Parathyroid adenoma (tissue), 2 donors: ENCODE measurements around the gene NHS.

ENCODE experiments used
- H2AFZ ChIP-seq: fragments of 300-600 bp; sonication (generic); one replicate; pipeline ENCODE4 v1.7.0; 2017; ENCODE audit warnings: antibody characterized with exemption, mild to moderate bottlenecking
- H3K27ac ChIP-seq: fragments of 300-600 bp; sonication (generic); one replicate; pipeline ENCODE4 v1.7.0; 2017
- H3K27me3 ChIP-seq: fragments of 300-600 bp; sonication (generic); one replicate; pipeline ENCODE4 v1.7.0; 2017; ENCODE audit warnings: low read length; ENCODE audit not compliant: control insufficient read depth, insufficient read depth
- H3K36me3 ChIP-seq: fragments of 300-600 bp; sonication (generic); one replicate; pipeline ENCODE4 v1.7.0; 2017; ENCODE audit warnings: low read length; ENCODE audit not compliant: control insufficient read depth, insufficient read depth
- H3K4me1 ChIP-seq: fragments of 300-600 bp; sonication (generic); one replicate; pipeline ENCODE4 v1.7.0; 2017; ENCODE audit warnings: control low read depth
- H3K4me2 ChIP-seq: fragments of 300-600 bp; sonication (generic); one replicate; pipeline ENCODE4 v1.7.0; 2017; ENCODE audit warnings: low read length
- H3K4me3 ChIP-seq: fragments of 300-600 bp; sonication (generic); one replicate; pipeline ENCODE4 v1.7.0; 2017; ENCODE audit warnings: low read depth, low read length
- H3K79me2 ChIP-seq: fragments of 300-600 bp; sonication (generic); one replicate; pipeline ENCODE4 v1.7.0; 2017; ENCODE audit warnings: control low read depth
- H3K9ac ChIP-seq: fragments of 300-600 bp; sonication (generic); one replicate; pipeline ENCODE4 v1.7.0; 2017; ENCODE audit warnings: mild to moderate bottlenecking
- H3K9me3 ChIP-seq: fragments of 300-600 bp; sonication (generic); one replicate; pipeline ENCODE4 v1.7.0; 2017; ENCODE audit warnings: low read length; ENCODE audit not compliant: control insufficient read depth
- CTCF ChIP-seq: fragments of 300-600 bp; sonication (generic); IDR thresholded peaks from one replicate; pipeline ENCODE4 v1.7.0; 2017; ENCODE audit warnings: antibody characterized with exemption, mild to moderate bottlenecking
- donor health status: primary hyperparathyroidism.

The NHS gene

GRCh38 chrX:17456526-17456925 is 81.5 kb downstream of the NHS start:
- Histone ChIP-seq H3K27ac (no peak overlapping the region), H3K9me3 (no peaks in the 10 kb centered on the region), H2AFZ (no peak overlapping the region), H3K4me2 (no peak overlapping the region), H3K27me3 (no peaks in the 10 kb centered on the region), H3K36me3 (no peaks in the 10 kb centered on the region), H3K4me3 (no peak overlapping the region), H3K9ac (no peak overlapping the region), H3K79me2 (no peaks in the 10 kb centered on the region), H3K4me1 (no peaks in the 10 kb centered on the region)
- TF ChIP-seq CTCF: no peak

DNA sequence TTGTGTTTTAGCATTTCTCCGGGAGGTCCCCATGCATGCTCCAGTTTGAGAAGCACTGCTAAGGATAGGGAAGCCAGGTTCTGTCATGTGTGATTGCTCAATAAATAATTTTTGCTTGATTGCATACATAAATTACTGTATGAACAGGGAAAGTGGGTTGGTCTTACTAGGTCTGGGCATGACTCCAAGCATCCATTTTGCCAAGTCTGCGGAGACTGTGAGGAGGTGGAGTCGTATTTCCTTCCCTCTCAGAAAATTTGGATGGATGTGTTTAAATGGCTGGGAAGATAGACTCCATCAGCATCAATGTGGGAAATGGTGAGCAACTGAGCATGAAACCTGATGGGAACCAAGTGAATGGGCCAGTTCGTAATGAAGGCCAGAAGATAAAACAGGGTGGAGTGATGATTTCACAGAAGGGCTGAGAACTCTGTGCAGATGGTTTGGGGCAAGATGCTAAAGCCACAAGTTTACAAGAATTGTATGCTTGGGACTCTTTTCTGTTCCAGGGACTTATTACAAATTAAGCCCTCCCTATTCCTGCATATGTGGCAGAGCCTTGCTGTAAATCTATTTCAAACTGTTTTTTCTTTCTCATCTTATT is 84.1 kb downstream of the NHS start:
- no peak overlapping the region for H3K4me3 ChIP-seq
- H3K9me3 ChIP-seq: no peaks in the 10 kb centered on the region
- no peak overlapping the region for H2AFZ ChIP-seq
- no peaks in the 10 kb centered on the region for H3K36me3 ChIP-seq
- H3K4me1 ChIP-seq: no peaks in the 10 kb centered on the region
- H3K27ac ChIP-seq: no peak overlapping the region
- no peak for TF ChIP-seq CTCF
- H3K4me2 ChIP-seq: no peak overlapping the region
- H3K9ac ChIP-seq: no peak overlapping the region
- no peaks in the 10 kb centered on the region for H3K79me2 ChIP-seq
- H3K27me3 ChIP-seq: no peaks in the 10 kb centered on the region

GRCh38 chrX:17459661-17460060 is 84.7 kb downstream of the NHS start:
- Histone ChIP-seq H3K27ac (no peak overlapping the region), H2AFZ (no peak overlapping the region), H3K9me3 (no peaks in the 10 kb centered on the region), H3K4me1 (no peaks in the 10 kb centered on the region), H3K27me3 (no peaks in the 10 kb centered on the region), H3K79me2 (no peaks in the 10 kb centered on the region), H3K4me3 (no peak overlapping the region), H3K36me3 (no peaks in the 10 kb centered on the region), H3K4me2 (no peak overlapping the region), H3K9ac (no peak overlapping the region)
- TF ChIP-seq CTCF: no peak

DNA sequence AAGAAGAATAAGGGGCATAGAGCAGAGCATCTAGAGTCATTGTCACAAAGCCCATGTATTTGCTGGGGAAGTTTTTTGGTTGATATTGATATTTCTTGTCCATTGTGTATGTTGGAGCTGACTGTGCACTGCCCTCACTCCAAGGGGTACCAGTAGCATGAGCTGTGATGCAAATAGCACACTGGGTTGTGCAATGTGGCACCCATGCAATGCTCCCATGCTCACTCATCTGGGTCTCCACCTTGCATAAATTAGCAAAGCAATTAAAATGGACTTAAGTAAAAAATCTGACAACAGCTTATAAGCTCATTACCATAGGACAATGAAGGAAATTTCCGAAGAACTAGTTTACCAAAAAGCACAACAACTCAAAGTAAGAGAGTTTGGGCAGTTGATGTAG is 87.9 kb downstream of the NHS start:
- H3K9me3 ChIP-seq: no peaks in the 10 kb centered on the region
- H3K79me2 ChIP-seq: no peaks in the 10 kb centered on the region
- TF ChIP-seq CTCF: no peak
- H2AFZ ChIP-seq: no peak overlapping the region
- no peaks in the 10 kb centered on the region for H3K36me3 ChIP-seq
- no peaks in the 10 kb centered on the region for H3K27me3 ChIP-seq
- H3K27ac ChIP-seq: no peak overlapping the region
- H3K4me3 ChIP-seq: no peak overlapping the region
- no peaks in the 10 kb centered on the region for H3K4me1 ChIP-seq
- no peak overlapping the region for H3K9ac ChIP-seq
- H3K4me2 ChIP-seq: no peak overlapping the region

DNA sequence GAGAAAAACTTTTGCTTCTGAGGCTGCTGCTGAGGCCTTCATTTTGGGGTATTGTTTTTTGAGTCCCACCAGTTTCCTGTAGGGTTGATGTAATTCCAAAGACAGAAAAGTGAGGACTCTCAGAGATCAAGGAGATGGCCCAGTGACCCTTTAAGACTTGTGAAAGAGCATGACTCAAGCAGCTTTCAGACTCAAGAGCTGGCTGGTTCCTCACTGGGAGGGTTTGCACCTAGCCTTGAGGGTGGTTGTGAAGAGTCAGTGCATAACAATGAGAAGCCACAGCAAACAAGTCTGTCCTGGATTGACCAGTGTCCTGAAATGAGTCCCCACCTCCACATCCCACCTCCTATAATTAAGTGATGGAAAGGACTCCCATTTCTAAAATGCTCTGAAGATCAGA is 89.2 kb downstream of the NHS start:
- Histone ChIP-seq H3K4me2 (no peak overlapping the region), H3K4me1 (no peaks in the 10 kb centered on the region), H3K36me3 (no peaks in the 10 kb centered on the region), H3K9ac (no peak overlapping the region), H3K27ac (no peak overlapping the region), H3K9me3 (no peaks in the 10 kb centered on the region), H3K4me3 (no peak overlapping the region), H2AFZ (no peak overlapping the region), H3K79me2 (no peaks in the 10 kb centered on the region), H3K27me3 (no peaks in the 10 kb centered on the region)
- no peak for TF ChIP-seq CTCF
